HG03460 (cell line): ENCODE measurements around the gene RBKS.
"Not testable (repeated sequence)": the region's sequence is repeated elsewhere in the genome, so short reads cannot be mapped to it uniquely, and the experiment has no call there.

Experiments
- ATAC-seq: cut with Tn5 transposase; IDR thresholded peaks from one replicate; pipeline ENCODE4 v1.9.1; 2021; ENCODE audit not compliant: unreplicated experiment

The RBKS gene

DNA sequence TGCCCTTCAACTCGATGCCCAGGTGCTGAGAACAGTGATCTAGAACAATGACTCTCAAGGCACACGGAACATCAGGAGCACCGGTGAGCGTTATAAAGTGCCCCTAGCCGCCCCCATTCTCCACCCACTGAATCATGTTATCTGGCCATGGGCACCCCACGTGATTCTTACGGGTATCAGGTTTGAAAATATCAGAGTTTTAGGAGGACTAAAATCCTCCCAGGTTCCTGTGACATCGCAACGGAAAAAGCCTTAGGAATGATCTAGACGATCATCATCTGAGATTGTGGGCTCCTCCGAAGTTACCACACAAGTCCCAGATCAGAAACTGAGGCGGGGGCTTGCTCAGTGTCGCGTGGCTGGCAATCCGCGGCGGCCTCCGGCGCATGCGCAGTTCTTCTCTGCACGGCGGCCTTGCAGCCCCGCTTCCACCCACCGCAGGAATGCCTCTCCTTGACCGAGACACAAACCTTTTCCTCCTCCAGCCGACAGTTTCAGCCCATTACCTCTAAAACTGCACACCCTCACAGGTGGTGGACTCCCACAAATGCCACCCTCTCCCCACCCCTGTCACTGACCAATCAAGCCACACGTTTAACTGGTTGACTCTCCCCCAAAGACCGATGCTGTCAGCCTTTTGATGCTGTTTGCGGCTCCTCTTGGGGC is 124.4 kb downstream of the RBKS start:
- no peak for ATAC-seq

DNA sequence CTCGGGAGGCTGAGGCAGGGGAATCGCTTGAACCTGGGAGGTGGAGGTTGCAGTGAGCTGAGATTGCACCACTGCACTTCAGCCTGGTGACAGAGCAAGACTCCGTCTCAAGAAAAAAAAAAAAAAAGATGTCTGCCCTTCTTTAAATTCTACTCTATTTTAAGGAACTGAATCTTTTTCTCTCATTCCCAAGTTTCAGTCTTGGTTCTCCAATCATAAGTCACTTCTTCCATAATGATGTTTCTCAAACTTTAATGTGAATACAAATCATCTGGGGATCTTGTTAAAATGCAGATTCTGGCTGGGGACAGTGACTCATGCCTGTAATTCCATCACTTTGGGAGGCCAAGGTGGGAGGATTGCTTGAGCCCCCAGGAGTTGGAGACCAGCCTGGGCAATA is 125.7 kb downstream of the RBKS start:
- ATAC-seq = not testable (repeated sequence)

DNA sequence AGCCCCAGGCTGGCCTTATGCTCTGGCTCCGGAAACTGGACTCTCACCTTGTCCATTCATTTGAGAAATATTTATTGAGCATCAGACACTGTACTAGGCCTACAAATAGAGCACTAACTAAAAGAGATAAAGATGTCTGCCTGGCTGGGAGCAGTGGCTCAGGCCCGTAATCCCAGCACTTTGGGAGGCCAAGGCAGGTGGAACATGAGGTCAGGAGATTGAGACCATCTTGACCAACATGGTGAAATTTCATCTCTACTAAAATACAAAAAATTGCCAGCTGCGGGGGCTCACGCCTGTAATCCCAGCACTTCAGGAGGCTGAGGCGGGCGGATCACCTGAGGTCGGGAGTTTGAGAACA is 126.3 kb downstream of the RBKS start:
- ATAC-seq = no peak

- ATAC-seq = no peak
Measured at GRCh38 chr2:27762951-27763906, 127.0 kb downstream of the RBKS start.

DNA sequence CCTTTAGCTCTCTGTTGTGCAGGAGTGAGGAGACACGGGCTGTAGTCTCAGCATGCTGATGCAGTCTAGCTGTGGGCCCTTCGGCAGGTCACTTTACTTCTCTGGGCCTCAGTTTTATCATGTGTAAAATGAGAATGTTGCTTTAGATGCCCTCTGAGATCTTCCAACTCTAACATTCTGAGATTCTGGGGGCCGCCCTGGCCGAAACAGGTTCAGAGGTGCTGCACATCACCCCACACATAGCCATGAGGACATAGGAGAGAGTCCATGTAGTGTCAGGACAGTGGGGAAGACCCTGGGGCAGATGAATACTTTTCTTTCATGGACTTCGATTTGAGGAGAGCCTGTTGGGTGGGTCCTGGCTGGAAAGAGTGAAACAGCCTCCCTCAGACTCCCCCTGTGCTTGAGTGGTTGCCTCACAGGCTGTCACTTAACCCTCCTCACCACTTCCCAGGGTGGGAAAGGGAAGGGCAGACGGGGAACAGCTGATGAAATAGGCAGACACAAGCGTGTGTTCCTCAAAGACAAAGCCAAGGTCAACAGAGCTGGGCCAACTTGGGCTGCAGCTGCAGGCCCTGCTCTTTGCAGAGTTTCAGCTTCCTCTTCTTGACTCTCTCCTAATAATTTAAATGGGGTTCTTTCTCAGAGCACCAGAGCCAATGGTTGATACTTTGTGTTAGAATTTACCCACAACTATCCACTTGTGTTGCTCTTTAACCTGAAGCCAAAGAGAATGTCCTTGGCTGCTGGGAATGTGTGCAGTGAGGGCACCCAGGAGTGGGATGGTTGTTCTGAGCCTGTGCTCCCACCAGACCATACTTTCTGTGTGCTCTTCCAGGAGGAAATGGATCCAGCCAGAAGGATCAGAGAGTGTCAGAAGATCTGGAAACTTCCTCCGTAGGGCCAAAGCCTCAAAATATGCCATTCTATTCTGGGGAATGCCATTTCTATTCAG is 133.4 kb downstream of the RBKS start:
- ATAC-seq = no peak

DNA sequence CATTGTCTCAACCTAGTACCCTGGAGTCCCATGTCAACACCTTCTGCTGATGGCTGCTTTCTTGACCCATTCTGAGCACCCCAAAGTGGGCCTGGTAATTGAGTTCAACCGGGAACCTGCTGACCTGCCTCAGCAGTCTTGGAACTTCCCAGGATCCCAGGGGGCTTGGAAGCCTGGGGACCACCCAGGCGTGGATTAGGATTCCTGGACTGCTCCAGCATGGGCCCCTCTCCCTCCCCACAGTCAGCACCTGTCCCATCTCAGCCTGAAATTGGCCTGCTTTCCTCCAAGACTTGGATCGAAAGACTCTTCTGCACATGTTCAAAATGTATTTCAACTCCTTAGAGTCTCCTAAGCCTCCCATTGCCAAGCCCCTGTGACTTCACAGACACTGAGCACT is 134.1 kb downstream of the RBKS start:
- ATAC-seq = no peak

- ATAC-seq = no peak
Measured at GRCh38 chr2:27754831-27755230, 135.4 kb downstream of the RBKS start.

DNA sequence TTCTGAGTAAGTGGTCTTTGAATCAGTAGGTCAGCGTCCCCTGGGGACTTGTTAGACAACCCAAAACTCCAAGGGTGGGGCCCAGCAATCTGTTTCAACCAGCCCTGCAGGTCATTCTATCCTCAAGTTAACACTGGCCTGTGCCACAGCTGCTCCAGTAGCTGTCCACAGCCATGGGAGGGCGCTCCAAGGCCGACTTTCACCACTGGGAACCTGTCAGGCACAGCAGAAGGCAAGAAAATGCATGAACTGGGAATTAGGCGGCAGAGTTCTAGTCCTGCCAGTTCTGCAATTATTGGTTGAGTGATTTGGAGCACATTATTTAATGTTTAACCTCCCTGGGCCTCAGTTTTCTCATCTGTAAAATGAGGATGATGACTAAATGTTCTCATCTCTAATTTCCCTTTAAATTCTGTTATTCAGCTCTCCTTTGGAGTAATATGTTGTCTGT is 136.0 kb downstream of the RBKS start:
- ATAC-seq = no peak

DNA sequence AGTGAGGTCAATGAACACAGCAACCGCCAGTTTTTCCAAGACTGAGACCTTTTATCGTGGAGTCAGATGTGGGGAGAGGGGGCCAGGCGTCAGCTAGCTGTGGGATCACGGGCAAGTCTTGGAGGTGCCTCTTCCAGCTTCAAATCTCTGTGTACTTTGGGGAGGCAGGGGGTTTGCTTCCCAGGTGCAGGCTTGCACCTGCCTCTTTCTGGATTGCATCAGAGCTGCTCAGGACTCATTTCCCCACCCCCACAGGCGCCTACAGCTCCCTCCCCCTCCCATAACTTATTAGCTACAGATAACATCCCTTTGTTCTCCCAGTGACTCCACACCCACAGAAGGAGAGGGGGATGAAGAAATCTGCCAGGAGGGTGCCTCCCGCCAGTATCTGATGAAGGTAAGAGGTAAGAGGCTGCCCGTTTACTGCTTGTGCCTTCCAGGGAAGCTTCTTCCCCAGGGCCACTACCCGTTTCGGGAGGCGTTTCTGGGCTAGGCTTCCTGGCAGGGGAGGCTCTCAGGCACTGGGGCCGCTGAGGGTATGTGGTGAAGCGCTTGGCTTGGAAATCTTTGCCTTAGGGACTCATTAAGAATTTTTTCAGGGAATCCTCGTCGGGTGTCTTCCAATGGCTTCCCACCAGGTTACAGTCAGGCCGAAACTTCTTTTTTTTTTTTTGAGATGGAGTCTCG is 137.5 kb downstream of the RBKS start:
- no peak for ATAC-seq

GRCh38 chr2:27751377-27751776 is 138.8 kb downstream of the RBKS start:
- no peak for ATAC-seq

DNA sequence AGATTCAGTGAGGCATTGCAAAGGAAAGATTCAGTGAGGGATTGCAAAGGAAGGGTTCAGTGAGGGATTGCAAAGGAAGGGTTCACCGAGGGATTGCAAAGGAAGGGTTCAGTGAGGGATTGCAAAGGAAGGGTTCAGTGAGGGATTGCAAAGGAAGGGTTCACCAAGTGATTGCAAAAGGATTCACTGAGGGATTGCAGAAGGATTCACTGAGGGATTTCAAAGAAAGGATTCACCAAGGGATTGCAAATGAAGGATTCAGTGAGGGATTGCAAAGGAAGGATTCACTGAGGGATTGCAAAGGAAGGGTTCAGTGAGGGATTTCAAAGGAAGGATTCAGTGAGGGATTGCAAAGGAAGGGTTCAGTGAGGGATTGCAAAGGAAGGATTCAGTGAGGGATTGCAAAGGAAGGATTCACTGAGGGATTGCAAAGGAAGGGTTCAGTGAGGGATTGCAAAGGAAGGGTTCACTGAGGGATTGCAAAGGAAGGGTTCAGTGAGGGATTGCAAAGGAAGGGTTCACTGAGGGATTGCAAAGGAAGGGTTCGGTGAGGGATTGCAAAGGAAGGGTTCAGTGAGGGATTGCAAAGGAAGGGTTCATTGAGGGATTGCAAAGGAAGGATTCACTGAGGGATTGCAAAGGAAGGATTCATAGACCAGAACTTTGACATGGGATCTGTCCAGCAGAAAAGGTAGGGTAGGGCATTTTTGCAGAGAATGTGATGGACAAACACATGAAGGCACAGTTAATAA is 141.2 kb downstream of the RBKS start:
- not testable (repeated sequence) for ATAC-seq

DNA sequence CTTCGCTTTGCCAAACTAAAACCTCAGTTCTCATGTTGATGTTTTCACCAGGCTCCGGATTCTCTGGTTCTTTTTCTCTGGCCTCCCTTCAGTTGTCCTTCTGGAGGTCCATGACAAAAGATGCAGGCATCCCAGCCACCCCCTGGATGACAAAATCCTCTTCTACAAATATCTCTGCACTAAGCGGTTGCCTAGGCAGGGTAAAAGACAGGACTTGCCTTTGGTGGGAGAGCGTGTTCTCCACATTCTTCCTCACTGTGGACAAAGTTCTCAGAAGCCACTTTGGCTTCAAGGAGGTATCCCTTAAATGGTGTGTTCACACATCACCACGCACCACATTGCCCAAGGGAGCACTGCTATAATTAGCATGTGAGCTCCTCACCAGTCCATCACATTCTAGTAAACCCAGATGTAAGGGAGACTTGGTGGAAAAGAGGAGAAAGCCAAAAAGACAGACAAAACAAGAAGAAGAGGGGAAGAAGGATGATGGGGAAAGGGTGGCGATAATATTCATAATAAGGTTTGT is 142.3 kb downstream of the RBKS start:
- ATAC-seq = no peak

DNA sequence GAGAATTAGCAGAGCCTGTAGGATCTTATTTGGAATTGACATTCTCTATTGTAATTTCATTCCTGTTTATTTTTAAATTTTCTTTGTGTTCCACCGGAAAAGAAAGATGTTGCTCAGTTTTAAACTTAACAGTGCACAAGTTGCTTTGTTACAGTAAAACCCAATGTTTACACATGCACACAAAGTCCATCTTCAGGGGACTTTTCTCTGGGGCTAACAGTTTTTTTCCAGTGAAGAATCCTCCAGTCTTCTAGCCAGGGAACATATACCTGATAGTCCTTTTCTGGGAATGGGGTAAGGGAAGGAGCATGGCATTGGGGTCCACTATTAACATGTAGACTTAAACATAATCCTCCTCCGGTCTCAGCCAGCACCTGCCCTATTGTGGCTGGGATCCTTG is 143.9 kb downstream of the RBKS start:
- no peak for ATAC-seq

- ATAC-seq = not testable (repeated sequence)
Measured at GRCh38 chr2:27745494-27745893, 144.7 kb downstream of the RBKS start.

GRCh38 chr2:27742571-27742970 is 147.6 kb downstream of the RBKS start:
- ATAC-seq = no peak

DNA sequence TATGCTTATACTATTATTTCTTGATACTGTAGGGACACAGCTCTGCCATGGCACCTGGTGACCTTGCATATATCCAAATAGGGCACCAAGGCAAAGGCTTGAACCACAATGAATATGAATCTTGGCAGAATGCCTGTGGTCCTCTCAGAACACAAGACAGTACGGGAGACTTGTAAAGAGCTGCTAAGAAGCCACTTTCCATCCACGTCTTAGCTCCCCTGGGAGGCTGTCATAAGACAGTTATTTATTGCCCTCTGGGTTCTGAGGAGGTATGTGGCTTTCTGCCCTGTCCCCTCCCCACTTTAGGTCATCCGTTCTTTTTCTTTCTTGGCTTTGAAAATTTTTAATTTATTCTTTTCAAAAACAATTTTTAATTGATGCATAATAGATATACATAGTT is 148.5 kb downstream of the RBKS start:
- ATAC-seq = no peak

DNA sequence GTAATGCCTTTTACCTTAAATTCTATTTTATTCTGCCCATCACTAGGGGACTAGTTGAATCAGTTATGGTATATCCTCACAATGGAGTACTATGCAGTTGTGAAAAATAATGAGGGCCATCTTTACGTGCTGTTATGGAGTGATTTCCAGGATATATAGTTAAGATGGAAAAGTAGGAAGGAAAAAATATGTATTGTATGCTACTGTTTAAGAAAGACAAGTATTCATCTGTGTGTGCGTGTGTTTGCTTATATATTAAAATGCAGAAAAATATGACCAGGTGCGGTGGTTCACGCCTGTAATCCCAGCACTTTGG is 151.2 kb downstream of the RBKS start:
- no peak for ATAC-seq

DNA sequence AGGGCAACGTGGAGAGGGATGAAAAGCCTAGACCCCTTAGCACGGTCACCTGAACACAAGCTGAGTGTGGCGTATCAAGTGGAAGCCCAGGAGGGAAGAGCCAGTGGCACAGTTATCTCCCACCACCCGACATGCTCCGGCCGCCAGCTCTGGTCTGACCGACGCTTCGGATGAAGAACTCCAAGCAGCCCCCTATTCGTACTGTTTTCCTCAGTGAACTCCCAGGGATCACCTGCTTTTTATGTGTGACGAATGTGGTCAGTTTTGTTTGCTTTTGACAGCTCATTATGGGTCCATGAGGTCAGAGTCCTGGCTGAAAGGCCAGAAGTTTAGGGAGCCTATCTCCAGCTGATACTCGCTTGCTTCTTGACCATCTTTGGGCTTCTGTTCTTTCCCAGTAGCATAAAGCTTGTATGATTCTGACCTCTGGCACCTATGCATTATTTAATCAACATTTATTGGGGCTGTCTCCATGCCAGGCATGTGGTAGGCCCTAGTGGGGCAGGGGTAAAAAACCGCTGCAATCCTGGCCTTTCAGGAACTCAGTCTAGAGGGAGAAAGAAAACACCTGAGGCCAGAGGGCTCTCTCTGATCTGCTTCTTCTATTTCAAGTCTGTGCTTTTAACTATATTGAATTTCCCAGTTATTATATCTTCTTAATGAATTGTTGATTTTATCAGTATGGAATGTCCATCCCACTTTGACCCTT is 151.7 kb downstream of the RBKS start:
- no peak for ATAC-seq

DNA sequence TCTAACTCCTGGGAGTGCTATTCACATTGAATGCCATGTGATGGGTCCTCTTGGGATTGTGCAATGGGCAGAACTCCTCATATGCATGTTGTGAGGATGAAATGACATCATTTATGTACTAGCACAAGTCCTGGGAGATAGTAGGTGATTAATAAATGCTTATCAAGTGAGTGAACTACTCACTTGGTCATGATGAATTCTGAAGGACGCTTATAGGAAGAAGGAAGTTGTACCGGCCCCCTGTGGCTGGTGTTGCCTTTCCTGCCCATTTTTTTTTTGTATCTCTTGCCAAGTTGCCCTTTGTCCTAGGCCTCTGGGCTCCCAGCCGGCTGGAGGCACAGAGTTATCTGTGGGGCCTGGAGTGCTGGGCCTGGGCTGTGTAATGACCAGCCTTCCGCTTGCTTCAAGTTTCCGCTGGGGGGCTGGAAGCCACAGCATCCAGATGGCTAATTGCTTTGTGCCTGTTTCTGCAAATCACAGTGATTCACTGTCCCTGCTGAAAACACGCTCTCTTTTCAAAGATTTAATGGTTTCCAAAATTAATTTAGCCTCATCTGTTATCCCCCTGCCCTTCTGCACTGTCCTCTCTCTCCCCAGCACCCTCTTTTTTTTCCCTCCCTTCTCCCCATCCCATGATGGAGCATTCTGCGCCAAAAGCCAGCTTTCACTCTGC is 152.4 kb downstream of the RBKS start:
- ATAC-seq = no peak
